Panc1 (cell line): ENCODE measurements around the gene URAD. TPM values are rescaled to one million over a fixed set of nuclear protein-coding genes. Genes with fewer than 3 reads are reported as not detected.

ENCODE experiments used
- total RNA-seq: library from RNA; stranded (reverse); gene quantifications from one replicate; pipeline ENCODE4 v1.2.1, GENCODE V29; 2021; ENCODE audit not compliant: unreplicated experiment

The URAD gene
- total RNA-seq, 1 experiment from 2014 or later, result not detected

Other genes with a start within 250 kb of the URAD start
- gene GSX1, start 196.2 kb downstream of the URAD start, total RNA-seq, result not detected
- 3.4 TPM for gene PDX1, start 68.7 kb downstream of the URAD start, total RNA-seq
- gene CDX2, start 19.4 kb downstream of the URAD start, total RNA-seq, result 5.1 TPM
- 0.08 TPM for gene FLT3, start 111.9 kb upstream of the URAD start, total RNA-seq
- gene PAN3, start 149.9 kb upstream of the URAD start, total RNA-seq, result 18.5 TPM